Activated CD8-positive, alpha-beta memory T cell treated with anti-CD3 and anti-CD28 coated beads, Interleukin-2, amount 50 U/mL, for 4 hours (primary cell): ENCODE data around the gene AMOTL1.
"Not testable (repeated sequence)": the region's sequence is repeated elsewhere in the genome, so short reads cannot be mapped to it uniquely, and the experiment has no call there.

ENCODE experiments used
- DNase-seq: peaks from one replicate; pipeline ENCODE4 v3.0.0-alpha.2; 2020

Gene AMOTL1

GRCh38 chr11:94828088-94828487, 59.9 kb downstream of the AMOTL1 start:
- no peak for DNase-seq

GRCh38 chr11:94830722-94831510, 62.8 kb downstream of the AMOTL1 start:
- DNase-seq = no peak

GRCh38 chr11:94831529-94831928, 63.4 kb downstream of the AMOTL1 start:
- no peak for DNase-seq

GRCh38 chr11:94832604-94833235, 64.6 kb downstream of the AMOTL1 start:
- no peak for DNase-seq

- DNase-seq = no peak
These were observed 66.9 kb downstream of the AMOTL1 start for GRCh38 chr11:94834911-94835593.

GRCh38 chr11:94835594-94835927, 67.4 kb downstream of the AMOTL1 start:
- DNase-seq = no peak

GRCh38 chr11:94837317-94837716, 69.2 kb downstream of the AMOTL1 start:
- DNase-seq = no peak

- DNase-seq = no peak
These were observed 70.0 kb downstream of the AMOTL1 start for GRCh38 chr11:94838027-94838731.

GRCh38 chr11:94840209-94840608, 72.1 kb downstream of the AMOTL1 start:
- DNase-seq = no peak

- DNase-seq = no peak
These were observed 75.9 kb downstream of the AMOTL1 start for GRCh38 chr11:94844031-94844430.

- DNase-seq = no peak
These were observed 77.5 kb downstream of the AMOTL1 start for GRCh38 chr11:94845622-94846021.

GRCh38 chr11:94849839-94850238, 81.7 kb downstream of the AMOTL1 start:
- DNase-seq = no peak

- DNase-seq = no peak
These were observed 83.9 kb downstream of the AMOTL1 start for GRCh38 chr11:94851864-94852636.

- DNase-seq = not testable (repeated sequence)
These were observed 85.1 kb downstream of the AMOTL1 start for GRCh38 chr11:94853288-94853687.

- DNase-seq = no peak
These were observed 85.7 kb downstream of the AMOTL1 start for GRCh38 chr11:94853836-94854235.

- no peak for DNase-seq
These were observed 86.8 kb downstream of the AMOTL1 start for GRCh38 chr11:94854770-94855633.

GRCh38 chr11:94855666-94856065, 87.5 kb downstream of the AMOTL1 start:
- DNase-seq = no peak

- DNase-seq = no peak
These were observed 88.3 kb downstream of the AMOTL1 start for GRCh38 chr11:94856443-94856842.

GRCh38 chr11:94857337-94857736, 89.2 kb downstream of the AMOTL1 start:
- no peak for DNase-seq

- DNase-seq = no peak
These were observed 90.0 kb downstream of the AMOTL1 start for GRCh38 chr11:94858012-94858705.

GRCh38 chr11:94860333-94860732, 92.2 kb downstream of the AMOTL1 start:
- DNase-seq = no peak
